Activated T-cell treated with anti-CD3 and anti-CD28 coated beads for 48 hours (primary cell): ENCODE data around the gene SLC13A1.
A peak's percentile ranks its signal among the peaks of the same experiment; 100 is the strongest.

ENCODE experiments used
- DNase-seq: peaks from one replicate; pipeline ENCODE4 v3.0.0-alpha.2; 2020; ENCODE audit warnings: low read depth

SLC13A1 gene

DNA sequence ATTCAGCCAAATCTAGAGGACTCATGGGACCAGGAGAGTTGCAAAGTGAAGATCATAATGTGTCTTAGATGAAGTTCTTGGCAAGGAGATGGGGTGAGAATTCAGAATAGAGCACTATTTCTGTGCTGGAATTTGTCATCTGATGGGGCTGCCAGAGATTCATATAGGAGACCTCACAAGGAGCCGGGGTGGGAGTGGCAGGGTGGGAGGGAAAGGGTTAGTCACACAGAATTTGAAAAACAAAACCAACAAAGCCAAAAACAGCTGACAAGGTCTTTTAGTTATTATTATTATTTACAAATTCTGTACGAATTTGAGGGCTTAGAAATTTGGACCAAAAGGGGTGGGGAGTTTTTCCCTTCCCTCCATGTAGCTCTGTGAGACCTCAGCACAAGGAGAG, 1.7 kb downstream of the SLC13A1 start:
- DNase-seq: no peak

DNA sequence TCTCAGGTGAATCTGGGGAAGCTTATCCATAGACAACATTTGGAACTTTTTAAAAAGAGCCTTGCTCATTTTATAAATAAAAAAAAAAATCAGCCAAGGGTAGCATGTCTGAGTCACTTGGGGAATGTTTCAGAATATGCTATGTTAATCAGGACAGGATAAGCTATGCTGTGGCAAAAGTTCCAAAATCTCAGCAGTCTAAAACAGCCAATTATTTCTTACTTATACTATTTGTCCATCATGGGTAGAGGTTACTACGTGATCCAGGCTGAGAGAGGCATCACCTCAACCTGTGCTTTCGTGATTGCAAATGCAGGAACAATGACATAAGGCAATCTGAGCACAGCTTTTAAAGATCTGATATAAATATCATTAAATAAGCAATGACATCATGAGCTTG, 6.5 kb downstream of the SLC13A1 start:
- no peak for DNase-seq

DNA sequence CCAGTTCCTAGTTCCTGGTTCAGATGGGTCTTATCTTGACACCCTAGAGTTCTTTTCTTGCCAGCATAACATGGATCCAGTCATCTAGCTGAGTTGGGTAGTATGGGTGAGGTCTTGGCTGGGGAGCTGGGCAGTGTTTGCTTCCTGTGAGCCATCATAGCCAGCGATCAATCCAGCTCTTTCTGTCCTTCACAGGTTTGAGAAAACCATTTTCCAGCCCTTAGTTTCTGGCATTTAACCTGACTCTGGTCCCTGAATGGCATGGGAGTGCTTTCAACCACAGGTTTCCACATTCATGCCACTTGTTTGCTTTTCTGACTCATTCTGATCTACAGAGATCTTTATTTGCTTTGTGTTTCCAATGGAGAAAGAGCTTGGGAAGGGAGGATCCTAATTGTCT, 8.6 kb downstream of the SLC13A1 start:
- DNase-seq: no peak

DNA sequence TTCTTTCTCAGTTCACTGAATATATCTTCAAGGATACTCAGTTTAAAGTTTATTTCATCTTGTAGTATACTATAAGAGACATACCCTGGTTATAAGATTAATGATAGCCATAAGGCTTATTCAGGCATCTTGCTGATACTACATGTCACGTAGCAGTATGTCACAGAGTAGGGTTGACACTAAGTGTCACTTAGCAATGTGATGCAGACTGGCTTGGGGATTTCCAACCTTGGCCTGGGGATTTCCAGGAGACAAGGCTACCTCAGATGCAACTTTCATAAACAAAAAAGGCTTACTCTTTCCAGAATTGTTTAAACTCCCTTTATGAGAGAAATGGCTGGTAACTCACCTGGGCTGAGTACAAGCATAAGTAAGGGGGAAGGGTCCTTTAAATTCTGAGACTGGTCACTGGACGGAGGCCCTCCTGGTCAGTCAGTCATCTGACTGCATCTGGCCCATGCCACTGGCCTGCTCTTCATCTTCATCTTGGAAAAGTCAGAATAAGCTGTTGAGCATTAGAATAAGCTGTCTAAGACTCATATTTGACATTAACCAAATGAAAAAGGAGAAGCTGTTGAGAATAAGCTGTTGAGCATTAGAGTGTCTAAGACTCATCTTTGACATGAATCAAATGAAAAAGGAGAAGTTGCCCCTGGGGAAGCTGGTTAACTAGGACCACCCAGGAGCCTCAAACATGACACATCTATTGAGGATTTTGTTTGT, 9.5 kb downstream of the SLC13A1 start:
- no peak for DNase-seq

DNA sequence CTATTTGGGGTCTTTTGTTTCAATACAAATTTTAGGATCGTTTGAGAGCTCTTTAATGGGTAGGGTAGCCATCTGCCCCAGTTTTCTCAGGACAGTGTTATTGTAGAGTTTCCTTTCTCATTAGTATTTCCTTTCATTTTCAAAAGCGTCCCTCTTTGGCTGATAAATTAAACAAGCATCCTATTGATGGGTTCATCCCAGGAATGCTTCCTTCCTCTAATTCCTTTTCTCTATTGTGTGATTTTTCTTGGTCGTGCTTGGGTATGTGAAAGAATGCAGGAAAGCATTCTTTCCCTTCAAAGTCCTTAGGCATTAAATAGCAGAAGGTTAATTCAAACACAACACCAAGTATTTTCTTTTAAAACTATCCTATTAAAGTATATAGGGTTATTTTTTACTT, 14.0 kb downstream of the SLC13A1 start:
- no peak for DNase-seq

DNA sequence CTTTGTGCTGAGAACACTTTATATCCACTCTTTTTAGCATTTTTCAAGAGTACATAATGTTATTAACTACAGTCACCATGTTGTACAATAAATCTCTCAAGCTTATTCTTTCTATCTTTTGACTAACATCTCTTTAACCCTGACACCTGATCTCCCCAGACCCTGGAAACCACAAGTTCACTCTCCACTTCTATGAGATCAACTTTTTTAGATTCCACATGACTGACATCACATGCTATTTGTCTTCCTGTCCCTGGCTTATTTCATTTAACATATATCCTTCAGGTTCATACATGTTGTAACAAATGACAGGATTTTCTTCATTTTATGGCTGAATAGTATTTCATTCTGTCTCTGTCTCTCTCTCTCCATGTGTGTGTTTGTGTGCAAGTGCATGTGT, 15.5 kb downstream of the SLC13A1 start:
- DNase-seq: no peak

DNA sequence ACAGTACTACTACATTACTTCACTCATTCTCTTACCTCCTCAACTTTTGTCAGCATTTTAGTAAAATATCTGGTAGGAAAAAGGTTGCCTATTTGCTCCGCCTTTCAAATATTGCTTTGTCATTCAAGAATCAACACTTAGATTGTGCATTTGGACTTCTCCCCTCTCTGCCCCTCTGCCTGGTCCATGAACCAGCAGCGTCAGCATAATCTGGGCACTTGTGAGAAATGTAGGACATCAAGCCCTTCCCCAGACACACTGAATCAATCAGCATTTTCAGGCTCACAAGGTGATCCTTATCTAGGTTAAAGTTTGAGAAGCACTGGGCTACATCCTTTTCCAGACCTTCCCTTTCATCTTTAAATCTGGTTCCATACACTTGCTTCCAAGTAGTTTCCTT, 16.3 kb downstream of the SLC13A1 start:
- no peak for DNase-seq

DNA sequence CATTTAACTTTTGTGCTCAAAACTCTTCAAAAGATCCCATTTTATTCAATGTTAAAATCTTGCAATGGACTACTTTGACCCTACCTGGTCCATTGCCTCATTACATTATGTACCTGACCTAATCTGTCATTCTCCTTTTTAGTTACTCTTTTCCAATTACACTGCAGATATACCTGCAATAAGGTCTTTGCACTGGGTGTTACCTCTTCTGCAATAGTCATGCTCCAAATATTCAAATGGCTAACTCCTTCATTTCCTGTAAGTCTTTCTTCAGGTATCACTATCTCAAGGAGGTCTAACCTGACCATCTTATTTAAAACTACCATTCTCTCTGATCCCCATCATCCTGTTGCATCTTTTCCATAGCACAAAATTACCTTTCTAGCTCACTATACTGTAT, 22.3 kb downstream of the SLC13A1 start:
- no peak for DNase-seq

DNA sequence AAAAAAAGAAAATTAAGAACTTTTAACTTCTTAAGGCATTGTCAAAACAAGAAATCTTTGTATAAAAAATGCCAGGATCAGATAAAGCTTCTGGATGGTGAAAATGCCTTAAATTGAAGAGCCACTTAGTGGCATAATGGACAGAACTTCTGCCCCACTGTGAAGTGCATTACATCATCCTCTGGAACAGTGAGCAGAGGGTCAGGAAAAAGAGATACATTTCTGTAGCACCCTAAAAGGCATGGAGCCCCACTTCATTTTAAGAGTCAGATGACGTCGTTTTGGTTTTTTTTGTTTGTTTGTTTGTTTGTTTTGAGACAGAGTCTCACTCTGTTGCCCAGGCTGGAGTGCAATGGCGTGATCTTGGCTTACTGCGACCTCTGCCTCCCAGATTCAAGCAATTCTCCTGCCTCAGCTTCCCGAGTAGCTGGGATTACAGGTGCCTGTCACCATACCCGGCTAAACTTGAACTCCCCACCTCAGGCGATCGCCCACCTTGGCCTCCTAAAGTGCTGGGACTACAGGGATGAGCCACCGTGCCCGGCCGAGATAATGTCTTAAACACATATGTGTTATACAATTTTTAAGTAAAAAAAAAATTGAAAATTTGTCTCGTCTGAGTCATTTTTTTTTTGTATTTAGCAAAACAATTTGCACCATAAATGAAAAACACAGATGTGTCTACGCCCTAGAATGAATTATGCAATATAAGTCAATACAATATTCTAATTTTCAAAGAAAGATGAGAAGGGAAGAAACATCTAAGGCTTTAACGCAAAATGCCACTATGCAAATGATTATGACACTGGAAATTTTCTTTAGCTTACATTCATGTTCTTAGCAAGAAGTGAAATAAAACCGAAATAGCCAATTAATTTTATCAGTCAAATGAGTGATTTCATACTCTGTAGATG, 29.2 kb downstream of the SLC13A1 start:
- DNase-seq: no peak

DNA sequence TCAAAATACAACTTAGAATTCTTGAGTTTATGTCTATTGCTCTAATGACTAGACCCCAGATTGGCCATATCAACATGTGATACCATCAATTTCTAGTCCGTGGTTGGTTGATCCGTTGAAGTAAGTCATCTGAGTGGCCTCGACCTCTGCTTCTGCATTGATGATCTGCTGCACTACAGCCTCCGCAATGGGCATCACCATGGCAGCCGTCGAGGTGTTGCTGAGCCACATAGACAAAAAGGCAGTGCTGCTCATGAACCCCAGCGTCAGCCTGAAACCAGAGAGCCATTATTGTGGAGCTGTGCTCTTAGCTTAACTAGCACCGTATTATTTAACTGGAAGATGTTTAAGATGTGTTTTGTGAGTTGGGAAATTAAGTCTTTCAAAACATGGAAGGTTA, 30.7 kb downstream of the SLC13A1 start:
- DNase-seq: no peak

DNA sequence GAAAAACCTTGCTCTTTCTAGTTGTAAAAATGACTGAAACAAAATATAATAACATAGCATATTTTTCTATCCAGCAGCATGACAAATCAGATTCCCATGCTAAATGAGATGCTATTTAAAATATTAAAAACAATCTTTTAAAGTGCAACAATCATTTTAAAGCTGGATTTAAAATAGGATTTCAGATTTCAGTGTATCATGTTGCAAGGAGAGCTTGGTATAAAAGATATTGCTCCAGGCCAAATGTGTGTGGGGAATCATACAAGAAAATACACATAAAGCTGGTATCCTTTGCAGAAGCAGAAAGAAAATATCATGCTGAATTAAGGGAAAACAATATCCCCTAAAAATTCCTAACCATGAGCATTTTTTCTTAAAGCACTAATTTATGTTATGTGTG, 42.2 kb downstream of the SLC13A1 start:
- no peak for DNase-seq

DNA sequence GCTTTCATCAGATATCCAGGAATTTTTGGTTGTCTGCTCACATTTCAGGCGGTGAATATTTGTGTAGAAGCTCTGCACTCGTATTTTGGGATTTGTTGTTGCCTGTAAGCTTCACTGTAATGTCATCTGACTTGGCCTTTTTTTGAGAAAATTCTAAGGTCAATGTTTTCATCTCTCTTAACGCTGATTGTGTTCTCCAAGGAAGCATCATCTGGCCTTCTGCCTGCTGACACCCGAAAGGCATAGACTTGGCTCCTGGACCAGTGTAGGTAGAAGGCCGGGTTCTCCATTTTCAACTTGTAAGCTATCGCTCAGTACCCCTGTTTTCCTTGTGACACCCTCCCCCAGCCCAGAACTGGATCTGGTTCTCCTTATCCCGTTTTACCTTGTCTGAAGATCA, 44.2 kb downstream of the SLC13A1 start:
- no peak for DNase-seq

DNA sequence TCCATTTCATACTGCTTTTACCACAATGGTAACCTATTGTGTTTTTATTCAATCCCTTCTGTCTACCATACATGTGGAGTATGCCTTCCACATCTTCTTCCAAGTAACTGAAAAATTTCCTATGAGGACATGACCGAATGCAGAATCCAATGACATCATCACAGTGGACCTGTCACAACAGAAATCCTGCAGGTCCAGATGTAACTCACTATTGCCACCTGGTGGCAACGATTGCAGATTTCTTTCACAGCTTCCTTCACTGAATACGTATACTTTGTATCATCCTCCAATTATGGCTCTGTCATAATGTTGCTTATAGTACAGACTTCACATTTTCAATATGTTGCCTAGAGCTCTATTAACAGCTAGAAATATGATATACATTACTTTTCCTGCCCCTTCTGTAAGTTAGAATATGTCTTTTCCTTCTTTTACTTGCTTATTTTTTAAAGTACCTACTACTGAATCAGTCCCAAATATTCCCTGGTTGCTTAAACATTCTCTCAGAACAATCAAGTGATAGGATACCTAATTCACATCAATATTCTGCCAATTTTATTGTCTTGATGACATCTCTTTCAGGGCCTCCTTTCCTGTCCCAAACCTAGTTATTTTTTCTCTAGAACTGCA, 45.4 kb downstream of the SLC13A1 start:
- peak; percentile 21 for DNase-seq

DNA sequence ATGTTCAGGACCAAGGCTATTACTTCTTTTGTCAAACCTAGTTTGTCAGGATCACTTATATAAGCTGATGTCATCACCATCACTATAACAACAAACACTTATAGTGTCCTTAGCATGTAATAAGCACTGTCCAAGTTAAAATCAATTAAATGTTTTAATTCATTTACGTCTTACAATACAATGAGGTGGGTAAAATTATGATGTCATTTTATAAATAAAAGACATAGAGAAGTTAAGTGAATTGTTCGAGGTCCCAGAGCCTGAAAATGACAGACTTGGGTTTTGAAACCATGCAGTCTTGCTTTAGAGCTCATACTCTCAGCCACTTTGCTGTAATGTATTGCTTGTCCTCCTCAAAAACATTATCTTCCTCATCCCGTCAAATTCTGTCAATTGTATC, 48.3 kb downstream of the SLC13A1 start:
- no peak for DNase-seq

DNA sequence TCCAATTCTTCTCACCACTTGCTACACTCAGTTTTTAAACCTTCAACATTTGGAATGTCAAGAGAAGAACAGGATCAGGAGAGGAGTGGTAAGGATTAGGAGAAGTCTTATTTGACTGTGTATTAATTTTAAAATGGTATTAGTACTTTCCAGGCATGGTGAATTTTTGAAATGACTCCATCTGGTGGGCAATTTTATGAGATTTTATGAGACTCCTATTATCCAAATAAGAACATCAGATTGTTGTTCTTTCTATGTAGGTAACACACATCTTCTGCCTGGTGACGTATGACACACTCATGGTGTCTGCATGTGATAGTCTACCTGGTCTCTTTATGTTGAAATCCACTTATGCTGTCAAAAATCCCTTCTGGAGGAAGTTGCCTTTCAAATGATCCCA, 51.0 kb downstream of the SLC13A1 start:
- no peak for DNase-seq

DNA sequence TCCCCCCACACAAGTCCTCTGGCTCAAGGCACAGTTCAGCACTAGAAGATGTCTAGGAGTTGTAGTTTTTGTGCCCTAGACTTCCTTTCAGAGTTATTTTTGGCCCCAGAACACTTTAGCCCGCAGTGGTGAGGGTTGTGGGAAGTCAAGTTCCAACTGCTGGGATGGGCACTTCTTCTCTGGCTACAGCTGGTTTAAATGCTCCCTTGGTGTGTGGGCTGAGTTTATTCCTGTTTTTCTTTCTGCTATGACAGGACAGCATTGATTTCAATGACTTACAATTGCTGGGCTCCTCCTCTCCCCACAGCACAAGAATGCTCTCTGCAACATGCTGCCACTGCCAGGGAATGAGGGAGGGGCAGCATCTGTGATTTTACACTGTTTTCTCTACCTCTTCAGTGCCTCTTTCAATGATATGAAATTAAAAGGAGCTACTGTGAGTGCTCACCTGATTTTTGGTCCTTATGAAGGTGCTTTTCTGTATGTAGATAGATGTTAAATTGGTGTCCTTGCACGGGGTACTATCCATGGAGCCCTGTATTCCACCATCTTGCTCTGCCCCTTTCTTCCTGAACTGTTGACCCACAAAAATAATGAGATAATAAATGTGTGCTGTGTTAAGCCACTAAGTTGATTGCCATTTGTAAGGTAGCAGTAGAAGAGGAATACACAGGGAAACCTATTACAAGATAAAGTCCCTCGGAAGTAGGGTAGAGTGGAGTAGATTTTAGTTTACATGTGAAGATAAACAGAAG, 56.3 kb downstream of the SLC13A1 start:
- no peak for DNase-seq

DNA sequence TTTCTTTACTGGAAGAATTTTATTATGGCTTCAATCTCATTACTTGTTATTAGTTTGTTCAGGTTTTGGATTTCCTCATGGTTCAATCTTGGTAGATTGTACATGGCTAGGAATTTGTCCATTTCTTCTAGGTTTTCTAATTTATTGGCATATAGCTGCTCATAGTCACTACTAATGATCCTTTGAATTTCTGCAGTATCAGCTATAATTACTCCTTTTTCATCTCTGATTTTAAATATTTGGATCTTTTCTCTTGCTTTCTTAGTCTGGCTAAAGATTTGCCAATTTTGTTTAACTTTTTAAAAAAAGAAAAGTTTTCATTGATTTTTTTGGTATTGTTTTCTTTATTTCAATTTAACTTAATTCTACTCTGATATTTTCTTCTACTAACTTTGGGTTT, 59.2 kb downstream of the SLC13A1 start:
- no peak for DNase-seq

DNA sequence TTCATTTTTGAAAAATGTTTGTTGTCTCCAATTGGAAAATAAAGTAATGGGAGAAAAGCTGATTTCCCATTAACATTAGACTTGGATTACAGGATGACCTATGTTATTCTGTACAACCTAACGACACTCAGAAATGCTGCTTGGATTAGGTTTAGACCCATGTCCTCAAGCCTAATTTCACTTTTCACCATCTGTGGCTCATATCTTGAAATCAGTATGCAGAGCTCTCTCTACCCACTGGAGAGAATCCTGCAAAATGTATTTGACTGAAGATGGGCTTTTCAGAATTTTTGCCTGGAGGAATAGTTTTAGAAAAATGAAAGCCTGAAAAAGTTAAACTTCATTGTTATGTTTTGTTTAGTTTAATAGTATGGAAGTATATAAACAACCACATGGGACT, 63.8 kb downstream of the SLC13A1 start:
- DNase-seq: no peak

DNA sequence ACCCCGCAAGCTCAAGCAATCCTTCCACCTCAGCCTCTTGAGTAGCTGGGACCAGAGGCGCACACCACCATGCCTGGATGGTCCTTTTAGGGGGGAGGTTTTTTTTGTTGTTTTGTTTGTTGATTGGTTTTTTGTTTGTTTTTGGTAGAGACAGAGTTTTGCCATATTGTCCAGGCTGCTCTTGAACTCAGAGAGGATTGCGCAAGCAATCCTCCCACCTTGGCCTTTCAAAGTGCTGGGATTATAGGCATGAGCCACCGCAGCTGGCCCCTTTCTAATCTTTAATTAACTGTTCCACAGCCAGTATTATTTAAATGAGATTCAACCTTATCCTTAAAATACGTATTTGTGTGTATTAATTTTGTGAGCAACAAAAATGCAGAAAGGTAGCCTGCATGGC, 65.8 kb downstream of the SLC13A1 start:
- DNase-seq: no peak

DNA sequence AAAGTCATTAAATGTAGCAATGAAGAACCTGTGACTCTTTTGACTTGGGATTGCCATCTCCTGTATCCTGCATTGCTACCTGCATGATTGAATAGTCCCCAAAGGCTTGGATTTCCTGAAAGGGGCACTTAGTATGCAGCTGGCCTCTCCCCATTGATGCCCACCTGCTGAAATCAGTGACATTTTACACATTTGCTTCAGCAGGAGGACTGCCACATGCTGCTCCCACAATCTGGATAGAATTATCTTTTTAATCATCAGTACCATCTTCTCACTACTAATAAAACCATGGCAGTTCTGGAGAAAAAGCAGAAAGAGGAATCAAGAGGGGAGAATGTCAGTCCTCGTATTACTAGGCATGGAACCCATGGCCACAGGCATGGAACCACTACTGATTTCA, 67.8 kb downstream of the SLC13A1 start:
- no peak for DNase-seq

DNA sequence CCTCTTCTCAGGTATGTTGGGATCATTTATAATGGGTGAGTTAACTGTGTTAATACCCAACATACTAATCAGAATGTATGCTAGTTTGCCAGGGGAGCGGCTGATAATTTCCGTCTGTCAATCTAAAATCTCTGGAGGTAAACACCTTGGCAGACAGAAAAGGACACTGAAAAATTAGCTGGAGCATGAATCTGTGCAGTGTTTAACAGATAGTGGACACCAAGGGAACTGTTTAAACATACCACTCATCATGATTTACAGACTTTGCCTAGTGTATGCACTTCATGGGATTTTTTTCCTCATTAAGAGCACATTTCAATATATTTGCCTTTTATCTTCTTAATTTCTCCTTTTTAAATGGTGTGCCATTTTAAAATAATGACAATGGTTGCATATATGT, 68.2 kb downstream of the SLC13A1 start:
- DNase-seq: no peak

DNA sequence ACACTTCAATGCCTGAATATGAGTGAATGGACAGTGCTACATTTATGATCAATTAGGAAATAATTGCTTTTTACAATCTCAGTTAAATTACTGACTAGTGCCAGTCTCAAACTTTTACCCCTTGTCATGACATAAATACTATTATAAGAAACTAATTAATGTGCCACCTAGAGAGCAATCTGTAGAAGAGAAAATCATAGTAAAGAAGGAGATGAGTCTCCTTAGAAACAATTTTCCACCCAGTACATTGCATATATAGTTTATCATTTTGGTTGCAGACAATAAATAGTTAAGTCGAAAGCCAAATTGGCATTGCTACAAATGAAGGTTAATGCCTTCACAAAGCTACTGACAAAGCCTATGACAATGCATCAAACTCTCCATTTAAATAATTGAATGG, 68.6 kb downstream of the SLC13A1 start:
- no peak for DNase-seq
